Colonic mucosa (tissue), 4 donors: ENCODE data around the gene NXPH1. TPM values are rescaled to one million over a fixed set of nuclear protein-coding genes. Genes with fewer than 3 reads are reported as not detected.

ENCODE experiments used
- DNase-seq: peaks from one replicate; pipeline ENCODE4 v3.0.0-alpha.2; 2020
- H3K27ac ChIP-seq: fragments of 200-600 bp; one replicate; pipeline ENCODE4 v1.8.0; 2021
- H3K27me3 ChIP-seq: fragments of 200-600 bp; one replicate; pipeline ENCODE4 v1.8.0; 2021
- H3K36me3 ChIP-seq: fragments of 200-600 bp; one replicate; pipeline ENCODE4 v1.8.0; 2021
- H3K4me1 ChIP-seq: fragments of 200-600 bp; one replicate; pipeline ENCODE4 v1.8.0; 2021; ENCODE audit warnings: mild to moderate bottlenecking
- H3K4me3 ChIP-seq: fragments of 200-600 bp; one replicate; pipeline ENCODE4 v1.8.0; 2021
- H3K9ac ChIP-seq, 2 donors: one replicate each; pipeline ENCODE4 v1.7.0; 2013; ENCODE audit warnings: control low read depth in 2 of 2, low read depth in 2 of 2, low read length in 2 of 2
- H3K9me3 ChIP-seq: fragments of 200-600 bp; one replicate; pipeline ENCODE4 v1.8.0; 2021
- CTCF ChIP-seq: fragments of 200-600 bp; IDR thresholded peaks from one replicate; pipeline ENCODE4 v1.8.0; 2022; ENCODE audit warnings: antibody characterized with exemption, mild to moderate bottlenecking
- intact Hi-C: fragments of 100-400 bp; cut with DNase I; formaldehyde crosslinking; loops from one replicate; pipeline ENCODE4 v1.14.1; 2022
- total RNA-seq, 2 donors: library from RNA; stranded (reverse); fragmentation: NEBNext Ultra II Directional in 1 of 2; extraction: Animal tissue kit (Norgen Biotek cat#: 25700) in 1 of 2; gene quantifications; one replicate each; pipeline ENCODE4 v1.2.1, GENCODE V29; 2021
- donor health status: healthy.
- donor health status: DM: no; HTN: no; CAD: no.
- donor health status: DM: no; HTN: no; CAD: no.

NXPH1 gene
- total RNA-seq, 2 donors from 2014 or later: 0.30 TPM; not detected in 1

GRCh38 chr7:8425223-8425622, 8.2 kb upstream of the NXPH1 start:
- Histone ChIP-seq H3K4me1 (no peaks in the 10 kb centered on the region), H3K27ac (no peak overlapping the region), H3K9me3 (no peaks in the 10 kb centered on the region), H3K9ac (no peak overlapping the region), H3K27me3 (no peaks in the 10 kb centered on the region), H3K4me3 (no peak overlapping the region), H3K36me3 (no peaks in the 10 kb centered on the region)
- intact Hi-C loops: loop anchor here (10.0 kb wide), 1 partner anchor 1980 kb away; no protein-coding TSS in a partner anchor
- no peak for TF ChIP-seq CTCF
- DNase-seq: no peak

GRCh38 chr7:8430643-8431042, 2.8 kb upstream of the NXPH1 start:
- DNase-seq: no peak
- H3K9ac ChIP-seq: no peak overlapping the region
- H3K4me1 ChIP-seq: no peaks in the 10 kb centered on the region
- intact Hi-C loops: no loop called here
- H3K4me3 ChIP-seq: no peak overlapping the region
- H3K9me3 ChIP-seq: no peaks in the 10 kb centered on the region
- no peak overlapping the region for H3K27ac ChIP-seq
- no peaks in the 10 kb centered on the region for H3K36me3 ChIP-seq
- H3K27me3 ChIP-seq: peaks cover 29% of the 10 kb centered on the region
- TF ChIP-seq CTCF: no peak

DNA sequence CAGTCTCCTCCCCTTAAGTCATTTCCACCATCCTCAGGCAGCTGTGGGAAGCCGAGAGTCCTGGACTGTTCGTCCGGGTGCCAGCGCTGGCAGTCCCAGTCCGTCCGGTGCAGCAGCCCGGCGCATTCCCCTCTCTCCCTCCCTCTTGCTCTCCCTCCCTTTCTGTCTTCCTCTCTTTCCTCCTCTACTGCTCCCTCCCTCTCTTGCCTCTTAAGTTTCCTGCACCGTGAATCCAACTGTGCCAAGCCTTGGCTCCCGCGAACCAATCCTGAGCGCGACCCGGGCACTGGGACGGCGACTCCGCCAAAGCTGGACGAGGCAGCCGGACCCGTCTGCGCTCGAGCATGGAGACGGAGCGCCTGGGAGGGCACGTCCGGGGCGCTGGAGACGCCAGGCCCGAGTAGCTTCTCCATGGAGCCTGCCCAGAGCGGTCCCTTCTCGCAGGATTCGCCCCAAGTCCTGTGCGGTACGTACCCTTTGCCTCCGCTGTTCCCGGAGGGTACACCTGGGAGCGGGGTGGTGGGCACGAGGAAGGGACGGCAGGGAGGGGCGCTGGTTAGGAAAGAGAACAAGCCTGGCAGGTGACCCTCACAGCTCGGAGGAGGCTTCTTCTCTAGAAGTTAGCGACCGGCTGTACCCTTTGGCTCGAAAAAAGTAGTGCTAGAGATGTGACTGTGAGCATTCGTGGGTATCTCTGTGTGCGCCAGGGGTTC, 1.0 kb downstream of the NXPH1 start:
- H3K4me1 ChIP-seq: no peaks in the 10 kb centered on the region
- no peak overlapping the region for H3K9ac ChIP-seq
- intact Hi-C loops: loop anchor here (5.0 kb wide), 1 partner anchor 288 kb away; no protein-coding TSS in a partner anchor
- H3K4me3 ChIP-seq: no peak overlapping the region
- H3K36me3 ChIP-seq: no peaks in the 10 kb centered on the region
- H3K27me3 ChIP-seq: peaks cover 40% of the 10 kb centered on the region
- no peak for TF ChIP-seq CTCF
- H3K27ac ChIP-seq: no peak overlapping the region
- no peaks in the 10 kb centered on the region for H3K9me3 ChIP-seq
- no peak for DNase-seq

DNA sequence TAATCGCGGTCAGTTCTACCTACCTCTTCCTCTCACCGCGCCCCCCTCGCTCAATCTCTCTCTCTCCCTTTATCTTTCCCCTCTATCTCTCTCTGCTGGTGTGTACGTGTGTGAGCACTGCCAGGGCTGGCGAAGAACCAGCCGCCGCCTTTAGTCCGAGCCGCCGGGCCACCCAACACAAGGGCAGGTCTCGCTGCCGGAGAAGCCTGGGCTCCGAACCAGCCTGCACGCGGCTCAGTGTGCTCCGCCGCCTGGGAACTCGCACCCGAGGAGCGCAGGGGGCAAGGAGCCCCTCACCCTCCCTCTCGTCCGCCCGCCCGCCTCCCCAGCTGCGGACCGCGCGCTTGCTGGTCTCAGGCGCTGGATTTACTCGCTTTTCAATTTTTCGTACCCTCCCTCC, 1.7 kb downstream of the NXPH1 start:
- intact Hi-C loops: loop anchor here (5.0 kb wide), 1 partner anchor 287 kb away; no protein-coding TSS in a partner anchor
- no peak overlapping the region for H3K4me3 ChIP-seq
- H3K27ac ChIP-seq: no peak overlapping the region
- no peak for DNase-seq
- no peaks in the 10 kb centered on the region for H3K36me3 ChIP-seq
- TF ChIP-seq CTCF: no peak
- no peaks in the 10 kb centered on the region for H3K4me1 ChIP-seq
- no peaks in the 10 kb centered on the region for H3K9me3 ChIP-seq
- H3K9ac ChIP-seq: no peak overlapping the region
- peaks cover 40% of the 10 kb centered on the region for H3K27me3 ChIP-seq

DNA sequence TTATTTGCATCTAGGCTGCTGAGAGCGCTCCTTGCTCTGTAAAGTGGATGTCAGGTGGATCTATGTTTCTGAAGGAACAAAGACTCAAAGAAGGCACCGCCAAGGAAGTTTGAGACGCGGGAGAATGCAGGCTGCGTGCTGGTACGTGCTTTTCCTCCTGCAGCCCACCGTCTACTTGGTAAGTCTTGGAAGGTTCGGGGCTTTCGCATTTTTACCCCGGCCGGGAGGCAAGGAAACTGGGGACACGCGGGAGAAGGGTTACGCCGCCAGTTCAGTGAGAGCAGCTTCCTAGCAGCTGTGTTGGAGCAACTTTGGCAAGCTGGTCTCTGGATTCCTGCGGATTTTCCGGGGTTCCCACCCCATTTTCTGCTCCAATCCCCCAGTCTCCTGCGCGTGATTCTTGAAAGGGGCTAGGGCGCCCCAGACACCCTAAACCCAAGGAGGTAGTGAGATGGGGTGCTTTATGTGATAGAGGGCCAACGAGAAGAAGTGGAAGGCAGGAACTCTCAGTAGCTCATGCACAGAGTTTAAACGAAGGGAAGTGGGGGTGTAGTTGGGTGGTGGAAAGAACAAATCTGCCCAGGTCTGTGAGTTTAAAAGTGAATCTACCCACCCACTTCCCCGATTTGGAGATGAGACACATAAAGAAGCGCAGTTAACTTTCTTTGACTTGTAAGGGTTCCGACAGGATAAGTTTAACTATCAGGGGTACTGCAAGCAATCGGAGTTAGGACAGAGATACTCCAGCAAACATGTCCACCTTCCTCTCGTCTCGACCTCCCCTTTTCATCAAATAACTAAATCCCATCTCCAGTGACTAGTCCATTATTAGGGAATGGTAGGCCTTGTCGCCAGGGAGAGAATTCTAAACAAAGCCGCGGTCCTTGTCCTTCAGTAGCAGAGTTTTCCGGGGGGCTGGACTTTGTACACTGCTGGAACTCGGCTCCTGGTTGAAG, 2.5 kb downstream of the NXPH1 start:
- Histone ChIP-seq H3K9ac (no peak overlapping the region), H3K27me3 (peaks cover 42% of the 10 kb centered on the region), H3K36me3 (no peaks in the 10 kb centered on the region), H3K4me3 (no peak overlapping the region), H3K27ac (no peak overlapping the region), H3K9me3 (no peaks in the 10 kb centered on the region), H3K4me1 (no peaks in the 10 kb centered on the region)
- intact Hi-C loops: loop anchor here (5.0 kb wide), 1 partner anchor 286 kb away; no protein-coding TSS in a partner anchor
- TF ChIP-seq CTCF: no peak
- DNase-seq: no peak
